COLO829 (cell line): ENCODE results near the gene PRSS38.

Source experiments
- DNase-seq: peaks from one replicate; pipeline ENCODE4 v3.0.0; 2012; ENCODE audit warnings: low spot score

Gene PRSS38

DNA sequence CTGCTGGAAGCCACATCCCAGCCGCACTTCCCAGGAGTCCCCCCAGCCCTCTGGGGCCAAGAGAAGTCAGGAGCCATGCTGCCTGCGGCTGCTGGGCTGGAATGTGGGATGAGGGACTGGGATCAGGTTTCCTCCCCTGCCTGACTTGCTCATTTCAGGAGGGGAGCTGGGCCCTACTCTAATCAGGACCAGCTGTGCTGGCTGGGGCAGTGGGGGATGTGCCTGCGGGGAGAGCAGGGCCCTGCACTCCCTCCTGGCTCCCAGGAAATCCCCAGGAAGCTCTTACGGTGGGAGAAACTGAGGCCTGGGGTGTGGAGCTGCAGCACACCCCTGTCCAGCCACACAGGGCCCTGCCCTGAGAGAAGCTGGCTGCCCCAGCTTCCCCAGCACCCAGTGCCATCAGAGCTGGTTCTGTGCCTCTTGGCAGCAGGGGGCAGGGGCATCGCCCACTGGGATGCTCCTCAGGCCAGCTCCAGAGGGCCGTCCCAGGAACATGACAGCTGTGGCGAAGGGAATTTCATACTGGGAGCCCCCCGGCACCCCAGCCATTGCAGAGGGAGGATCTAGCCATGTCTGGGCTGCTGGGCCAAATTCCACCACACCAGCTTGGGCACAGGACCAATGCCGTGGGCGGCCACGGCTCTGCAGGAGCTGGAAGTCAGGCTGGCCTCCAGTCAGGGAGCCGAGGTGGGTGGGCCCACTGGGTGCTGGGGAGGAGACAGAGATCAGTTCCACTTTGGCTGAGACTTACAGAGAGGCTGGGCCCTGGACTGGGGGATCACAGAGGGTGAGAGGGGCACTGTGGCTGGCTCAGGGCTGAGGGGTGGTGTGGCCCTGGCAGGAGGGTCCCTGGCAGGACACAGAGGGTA lies 21.3 kb upstream of the PRSS38 start:
- DNase-seq = peak; percentile 70

DNA sequence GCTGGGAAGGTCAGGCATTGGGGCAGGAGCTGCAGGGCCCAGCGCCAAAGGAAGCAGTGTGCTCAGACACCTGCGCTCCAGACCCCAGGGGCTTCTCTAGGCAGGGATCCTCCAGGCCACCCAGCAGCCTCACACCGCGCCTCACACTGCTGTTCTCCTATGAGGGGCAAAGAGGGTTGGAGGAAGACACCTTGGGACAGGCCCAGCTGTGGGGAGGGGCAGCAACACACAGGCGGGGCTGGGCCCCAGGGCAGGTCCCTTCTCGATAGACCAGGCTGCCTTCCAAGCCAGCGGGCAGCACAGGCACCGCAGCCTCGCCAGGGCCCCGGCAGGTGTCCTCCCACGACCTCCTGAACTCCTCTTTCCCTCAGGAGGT lies 20.7 kb upstream of the PRSS38 start:
- no peak for DNase-seq

DNA sequence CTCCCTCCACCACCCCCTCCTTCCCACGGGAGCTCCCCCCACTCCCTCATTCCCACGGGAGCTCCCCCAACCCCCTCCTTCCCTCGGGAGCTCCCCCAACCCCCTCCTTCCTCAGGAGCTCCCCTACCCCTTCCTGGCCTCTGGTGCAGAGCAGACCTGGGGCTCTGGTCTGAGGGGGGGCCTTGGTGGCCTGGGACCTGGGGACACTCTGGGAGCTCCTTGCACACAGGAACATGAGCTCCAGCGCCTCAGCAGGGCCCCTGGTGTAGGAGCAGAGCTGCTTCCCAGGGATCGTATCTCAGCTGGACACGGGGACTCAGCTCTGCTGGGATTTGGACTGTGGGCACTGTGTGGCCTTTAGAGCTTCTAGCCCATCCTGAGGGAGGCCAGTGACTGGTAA lies 19.7 kb upstream of the PRSS38 start:
- no peak for DNase-seq

DNA sequence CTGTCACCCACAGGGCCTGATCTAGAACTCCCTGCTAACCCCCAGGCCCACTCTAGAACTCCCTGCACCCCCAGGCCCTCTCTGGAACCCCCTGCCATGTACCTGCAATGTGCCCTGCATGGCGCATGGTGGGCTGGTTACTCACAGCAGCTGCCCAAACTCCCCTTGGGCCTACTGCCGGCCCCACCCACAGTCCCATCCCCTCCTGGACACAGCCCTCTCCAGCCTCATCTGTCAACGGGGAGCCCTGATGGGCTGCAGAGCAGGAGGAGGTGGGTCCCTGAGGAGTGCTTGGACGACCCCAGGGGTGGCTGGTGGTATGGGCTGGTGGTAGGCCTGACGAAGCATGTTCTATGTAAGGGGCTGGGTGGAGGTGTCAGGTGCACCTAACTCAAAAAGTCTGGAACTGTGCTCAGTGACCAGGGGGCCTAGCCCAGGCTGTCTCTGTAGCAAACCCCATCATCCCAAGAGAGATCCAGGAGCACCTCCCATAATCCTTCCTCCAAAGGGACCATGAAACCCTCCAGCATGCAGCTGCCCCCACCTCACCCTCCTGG lies 19.0 kb upstream of the PRSS38 start:
- no peak for DNase-seq

DNA sequence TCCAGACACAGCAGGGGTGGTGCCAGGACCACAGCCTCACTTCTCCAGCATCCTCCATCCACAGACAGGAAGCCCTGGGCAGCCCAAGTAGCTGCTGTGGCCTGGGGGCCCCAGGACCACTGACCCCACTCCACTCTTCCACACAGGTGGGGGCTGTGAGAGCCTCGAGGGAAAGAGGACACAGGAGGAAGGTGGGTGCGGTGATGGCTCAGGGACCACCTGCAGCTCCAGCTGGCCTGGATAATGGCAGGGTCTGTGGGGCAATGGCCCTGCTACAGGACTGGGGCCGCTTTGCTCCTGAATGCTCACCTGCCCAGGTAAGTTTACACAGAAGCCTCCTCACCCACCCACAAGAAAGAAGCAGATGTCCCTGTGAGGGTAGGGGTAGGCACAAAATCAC lies 18.3 kb upstream of the PRSS38 start:
- DNase-seq = no peak

DNA sequence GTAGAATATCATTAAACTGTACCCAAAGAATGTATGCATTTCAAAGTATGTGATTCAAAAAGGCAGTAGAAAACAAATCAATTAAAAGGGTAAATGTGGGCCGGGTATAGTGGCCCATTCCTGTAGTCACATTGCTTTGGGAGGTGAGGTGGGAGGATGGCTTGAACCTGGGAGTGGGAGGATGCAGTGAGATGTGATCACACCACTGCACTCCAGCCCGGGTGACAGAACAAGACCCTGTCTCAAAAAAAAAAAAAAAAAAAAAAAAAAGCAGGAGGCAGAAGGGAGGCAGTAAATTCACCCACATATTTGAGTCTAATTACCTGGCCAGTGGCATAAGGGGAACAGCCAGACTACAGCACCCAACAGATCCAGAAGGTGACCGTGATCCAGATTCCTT lies 17.9 kb upstream of the PRSS38 start:
- no peak for DNase-seq

DNA sequence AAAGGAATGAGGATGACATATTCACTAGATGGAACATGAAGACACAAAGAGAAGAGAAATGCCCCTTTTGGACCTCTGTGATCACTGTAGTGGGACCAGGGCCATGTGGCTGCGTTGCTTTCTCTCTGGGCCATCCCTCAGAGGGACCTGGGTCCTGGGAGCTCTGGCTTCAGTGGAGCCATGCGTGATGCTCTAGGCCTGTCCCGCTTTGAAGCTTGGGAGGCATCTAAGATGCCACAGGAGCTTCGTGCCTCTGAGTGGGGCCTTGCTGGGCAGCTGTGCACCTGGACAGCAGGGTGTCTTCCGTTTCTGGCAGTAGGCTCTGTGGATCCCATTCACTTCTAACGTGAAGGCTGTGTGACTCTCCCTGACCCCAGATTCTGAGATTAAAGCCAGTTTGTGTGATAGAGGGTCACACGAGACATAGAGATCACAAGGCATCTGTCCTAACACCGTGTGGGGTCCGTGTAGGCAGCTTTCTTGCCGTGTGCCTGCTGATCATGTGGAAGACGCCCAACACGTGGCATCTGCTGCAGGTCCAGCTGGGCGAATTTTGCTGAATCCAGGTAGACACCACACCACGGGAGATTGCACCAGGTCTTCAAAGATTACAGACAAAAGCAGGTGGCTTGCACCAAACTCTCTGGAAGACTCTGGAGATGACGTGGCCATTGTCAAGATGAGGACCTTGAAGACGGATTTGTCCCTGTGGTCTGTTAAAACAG lies 17.2 kb upstream of the PRSS38 start:
- DNase-seq = no peak

DNA sequence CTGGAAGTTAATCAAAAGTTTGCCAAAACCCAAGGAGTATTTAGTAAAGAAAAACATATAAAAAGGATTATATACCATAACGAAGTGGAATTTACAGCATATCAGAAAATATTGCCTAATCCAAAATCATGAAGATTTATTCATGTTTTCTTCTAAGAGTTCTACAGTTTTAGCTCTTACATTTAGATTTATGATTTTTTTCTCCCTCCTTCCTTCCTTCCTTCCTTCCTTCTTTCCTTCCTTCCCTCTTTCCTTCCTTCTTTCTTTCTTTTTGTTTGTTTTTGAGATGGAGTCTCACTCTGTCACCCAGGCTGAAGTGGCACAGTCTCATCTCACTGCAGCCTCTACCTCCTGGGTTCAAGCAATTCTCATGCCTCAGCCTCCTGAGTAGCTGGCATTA lies 15.7 kb upstream of the PRSS38 start:
- DNase-seq = no peak

DNA sequence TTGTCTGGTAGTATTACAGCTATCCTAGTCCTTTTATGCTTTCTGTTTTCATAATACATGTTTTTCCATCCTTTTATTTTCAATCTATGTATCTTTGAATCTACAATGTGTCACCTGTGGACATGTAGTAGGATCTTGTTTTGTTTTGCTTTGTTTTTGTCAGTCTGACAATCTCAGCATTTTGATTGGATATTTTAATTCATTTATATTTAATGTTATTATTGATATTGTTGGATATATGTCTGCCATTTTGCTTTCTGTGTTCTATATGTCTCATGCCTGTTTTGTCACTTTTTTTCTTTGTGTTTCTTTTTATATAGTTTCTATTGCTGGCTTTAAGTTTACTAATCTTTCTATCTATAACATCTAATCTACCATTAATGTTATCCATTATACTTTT lies 11.5 kb upstream of the PRSS38 start:
- DNase-seq = no peak

DNA sequence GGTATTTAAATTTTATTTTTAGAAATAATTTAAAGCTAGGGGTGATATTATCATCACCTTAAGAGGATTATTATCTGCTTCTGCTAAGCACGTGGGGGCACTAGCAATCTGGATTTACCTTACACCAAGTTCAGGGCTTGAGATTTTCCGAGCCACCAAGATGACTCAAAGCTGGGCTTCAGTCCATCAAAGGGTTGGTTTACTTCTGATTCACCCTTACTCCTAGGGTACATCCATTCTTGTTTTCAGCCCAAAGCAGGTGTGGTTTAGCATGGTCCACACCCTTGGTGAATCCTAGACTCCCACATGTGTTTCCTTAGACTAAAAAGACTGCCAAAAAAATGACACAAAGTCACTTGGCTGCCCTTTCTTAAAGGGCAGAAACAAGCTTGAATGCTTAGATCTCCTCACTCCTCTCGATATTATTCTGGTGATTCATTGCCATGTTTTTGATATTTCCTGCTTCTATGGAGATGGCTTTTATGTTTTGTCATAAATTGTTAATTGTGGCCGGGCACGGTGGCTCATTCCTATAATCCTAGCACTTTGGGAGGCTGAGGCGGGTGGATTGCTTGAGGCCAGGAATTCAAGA lies 9.8 kb upstream of the PRSS38 start:
- peak; percentile 45 for DNase-seq

DNA sequence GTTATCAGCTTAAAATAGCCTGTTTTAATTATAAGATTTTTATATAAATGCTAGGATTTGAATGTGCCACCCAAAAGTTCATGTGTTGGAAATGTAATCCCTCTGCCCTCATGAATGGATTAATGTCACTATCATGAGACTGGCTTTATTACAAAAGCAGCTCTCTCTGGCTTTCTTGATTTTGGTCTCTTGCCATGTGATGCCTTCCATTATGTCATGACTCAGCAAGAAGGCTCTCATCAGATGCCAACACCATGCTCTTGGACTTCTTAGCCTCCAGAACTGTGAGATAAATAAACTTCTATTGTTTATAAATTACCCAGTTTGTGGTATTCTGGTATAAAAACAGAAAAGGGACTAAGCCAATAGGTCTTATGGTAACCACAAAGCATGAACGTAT lies 6.9 kb upstream of the PRSS38 start:
- DNase-seq = peak; percentile 83

DNA sequence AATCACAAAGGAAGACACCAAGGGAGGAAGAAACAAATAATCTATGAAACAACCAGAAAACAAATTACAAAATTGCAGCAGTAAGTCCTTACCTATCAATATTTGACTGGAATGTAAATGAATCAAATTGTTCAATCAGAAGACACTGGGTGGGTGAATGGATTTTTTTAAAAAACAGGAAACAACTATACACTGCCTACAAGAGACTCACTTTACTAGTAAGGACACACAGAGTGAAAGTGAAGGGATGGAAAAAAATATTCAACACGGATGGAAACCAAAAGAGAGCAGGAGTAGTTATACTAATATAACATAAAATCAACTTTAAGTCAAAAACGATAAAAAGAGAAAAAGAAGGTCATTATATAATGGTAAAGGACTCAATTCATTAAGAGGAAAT lies 6.4 kb upstream of the PRSS38 start:
- no peak for DNase-seq

DNA sequence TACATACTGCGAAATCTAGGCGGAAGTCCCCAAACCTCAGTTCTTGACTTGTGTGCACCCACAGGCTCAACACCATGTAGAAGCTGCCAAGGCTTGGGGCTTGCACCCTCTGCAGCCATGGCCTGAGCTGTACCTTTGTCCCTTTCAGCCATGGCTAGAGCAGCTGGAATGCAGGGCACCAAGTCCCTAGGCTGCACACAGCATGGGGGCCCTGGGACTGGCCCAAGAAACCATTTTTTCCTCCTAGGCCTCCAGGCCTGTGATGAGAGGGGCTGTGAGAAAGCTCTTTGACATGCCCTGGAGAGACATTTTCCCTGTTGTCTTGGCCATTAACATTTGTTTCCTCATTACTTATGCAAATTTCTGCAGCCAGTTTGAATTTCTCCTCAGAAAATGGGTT lies 1.5 kb upstream of the PRSS38 start:
- DNase-seq = no peak

DNA sequence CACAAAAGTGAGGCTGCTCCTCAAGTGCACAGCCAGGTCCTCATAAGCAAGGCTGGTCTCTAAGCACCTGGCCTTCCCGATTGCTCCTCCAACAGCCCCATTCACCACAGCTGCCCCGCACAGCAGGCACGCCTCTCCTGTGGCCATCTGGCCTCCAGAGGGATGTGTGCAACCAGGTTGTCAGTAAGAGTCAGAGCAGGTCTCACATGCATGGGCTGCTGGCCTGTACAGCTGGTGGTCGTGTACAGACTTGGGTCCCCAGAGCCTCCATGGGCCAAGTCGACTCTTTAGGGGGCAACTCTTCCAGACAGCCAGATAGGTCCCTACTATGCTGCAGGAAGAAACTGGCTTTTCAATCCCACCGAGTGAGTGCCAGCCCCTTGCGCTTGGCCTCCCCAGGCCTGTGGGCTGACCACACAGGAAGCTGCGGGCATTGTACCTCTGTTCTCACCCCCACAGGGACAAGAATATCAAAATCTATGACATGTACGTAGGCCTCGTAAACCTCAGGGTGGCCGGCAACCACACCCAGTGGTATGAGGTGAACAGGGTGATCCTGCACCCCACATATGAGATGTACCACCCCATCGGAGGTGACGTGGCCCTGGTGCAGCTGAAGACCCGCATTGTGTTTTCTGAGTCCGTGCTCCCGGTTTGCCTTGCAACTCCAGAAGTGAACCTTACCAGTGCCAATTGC lies 1.4 kb downstream of the PRSS38 start:
- no peak for DNase-seq

DNA sequence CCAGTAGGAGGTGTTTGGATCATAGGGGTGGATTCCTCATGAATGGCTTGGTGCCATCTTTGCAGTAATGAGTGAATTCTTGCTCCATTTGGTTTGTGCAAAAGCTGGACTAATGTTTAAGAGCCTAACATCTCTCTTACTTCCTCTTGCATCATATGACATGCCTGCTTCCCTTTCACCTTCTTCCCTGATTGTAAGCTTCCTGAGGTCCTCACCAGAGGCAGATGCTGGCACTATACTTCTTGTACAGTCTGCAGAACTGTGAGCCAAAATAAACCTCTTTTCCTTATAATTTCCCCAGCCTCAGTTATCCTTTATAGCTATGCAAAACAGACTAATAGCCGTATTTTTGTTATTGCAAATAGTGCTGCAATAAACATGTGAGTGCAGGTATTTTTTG lies 8.1 kb downstream of the PRSS38 start:
- no peak for DNase-seq

DNA sequence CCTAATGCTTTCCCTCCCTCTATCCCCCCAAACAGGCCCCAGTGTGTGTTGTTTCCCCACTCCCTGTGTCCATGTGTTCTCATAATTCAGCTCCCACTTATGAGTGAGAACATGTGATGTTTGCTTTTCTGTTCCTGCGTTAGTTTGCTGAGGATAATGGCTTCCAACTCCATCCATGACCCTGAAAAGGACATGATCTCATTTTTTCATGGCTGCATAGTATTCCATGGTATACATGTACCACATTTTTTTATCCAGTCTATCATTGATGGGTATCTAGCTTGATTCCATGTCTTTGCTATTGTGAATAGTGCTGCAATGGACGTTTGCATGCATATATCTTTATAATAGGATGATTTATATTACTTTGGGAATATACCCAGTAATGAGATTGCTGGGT lies 8.7 kb downstream of the PRSS38 start:
- no peak for DNase-seq

DNA sequence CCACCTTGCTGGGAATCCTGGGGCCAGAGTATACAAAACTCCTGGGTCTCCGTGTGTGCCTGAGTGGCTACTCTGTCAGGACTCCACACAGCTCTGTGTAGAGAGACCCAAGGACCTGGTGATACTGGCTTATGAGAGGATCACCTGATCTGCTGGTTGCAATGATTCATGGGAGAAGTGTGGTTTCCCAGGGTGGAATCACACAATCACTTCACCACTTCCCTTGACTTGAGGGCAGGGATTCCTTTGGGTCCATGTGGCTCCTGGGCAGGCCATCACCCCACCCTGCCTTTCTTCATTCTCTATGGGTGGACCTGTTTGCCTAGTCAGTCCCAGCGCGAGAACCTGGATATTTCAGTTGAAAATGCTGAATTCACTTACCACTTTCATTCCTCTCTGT lies 13.3 kb downstream of the PRSS38 start:
- DNase-seq = no peak

DNA sequence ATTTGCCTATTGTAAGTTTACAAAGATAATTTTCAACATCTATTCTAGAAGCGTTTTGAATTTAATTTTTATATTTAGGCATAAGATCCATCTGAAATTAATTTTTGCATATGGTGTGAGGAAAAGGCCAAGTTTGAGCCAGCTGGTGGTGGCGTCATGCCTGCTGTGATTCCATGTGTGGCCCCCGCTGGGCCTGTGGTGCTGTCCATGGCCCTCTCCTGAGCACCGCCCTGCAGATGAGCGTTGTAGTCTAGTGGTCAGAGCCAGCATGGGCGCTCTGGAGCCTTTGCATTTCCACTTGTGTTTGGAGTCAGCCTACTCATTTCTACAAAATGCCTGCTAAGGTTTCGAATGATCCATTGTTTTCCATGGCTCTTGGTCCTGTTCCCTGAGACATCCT lies 22.7 kb downstream of the PRSS38 start:
- DNase-seq = no peak

DNA sequence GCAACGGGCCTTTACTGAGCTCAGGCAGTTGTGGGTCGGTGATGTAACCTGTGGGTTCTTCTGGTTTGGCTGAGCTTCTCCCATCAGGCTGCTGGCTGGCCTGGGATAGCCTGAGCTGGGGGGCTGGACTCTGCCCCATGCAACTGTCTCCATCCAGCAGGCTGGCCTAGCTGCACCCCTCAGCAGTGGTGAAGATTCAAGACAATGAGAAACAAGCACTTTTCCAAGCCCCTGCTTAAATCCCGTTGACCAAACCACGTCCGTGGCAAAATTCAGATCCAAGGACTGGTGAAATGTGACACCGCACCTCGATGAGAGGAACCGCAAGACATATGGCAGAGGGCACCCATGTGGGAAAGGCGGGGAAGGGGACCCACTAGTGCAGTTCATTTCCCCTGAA lies 25.6 kb downstream of the PRSS38 start:
- no peak for DNase-seq

DNA sequence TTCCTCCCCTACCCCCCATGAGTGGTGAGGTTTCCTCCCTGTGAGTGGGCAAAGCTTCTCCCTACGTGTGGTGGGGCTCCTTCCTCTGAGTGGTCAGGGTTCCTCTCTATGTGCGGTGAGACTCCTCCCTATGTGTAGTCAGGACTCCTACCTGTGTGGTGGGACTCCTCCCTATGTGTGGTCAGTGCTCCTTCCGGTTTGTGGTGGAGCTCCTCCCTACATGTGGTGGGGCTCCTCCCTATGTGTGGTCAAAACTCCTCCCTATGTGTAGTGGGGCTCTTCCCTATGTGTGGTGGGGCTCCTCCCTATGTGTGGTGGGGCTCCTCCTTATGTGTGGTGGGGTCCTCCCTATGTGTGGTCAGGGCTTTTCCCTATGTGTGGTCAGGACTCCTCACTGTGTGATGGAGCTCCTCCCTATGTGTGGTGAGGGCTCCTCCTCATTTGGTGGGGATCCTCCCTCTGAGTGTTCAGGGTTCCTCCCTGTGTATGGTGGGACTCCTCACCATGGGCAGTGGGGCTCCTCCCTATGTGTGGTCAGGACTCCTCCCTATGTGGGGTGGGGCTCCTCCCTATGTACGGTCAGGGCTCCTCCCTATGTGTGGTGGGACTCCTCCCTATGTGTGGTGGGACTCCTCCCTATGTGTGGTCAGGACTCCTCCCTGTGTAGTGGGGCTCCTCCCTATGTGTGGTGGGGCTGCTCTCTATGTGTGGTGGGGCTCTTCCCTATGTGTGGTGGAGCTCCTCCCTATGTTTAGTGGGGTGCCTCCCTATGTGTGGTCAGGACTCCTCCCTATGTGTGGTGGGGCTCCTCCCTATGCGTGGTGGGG lies 29.1 kb downstream of the PRSS38 start:
- no peak for DNase-seq

DNA sequence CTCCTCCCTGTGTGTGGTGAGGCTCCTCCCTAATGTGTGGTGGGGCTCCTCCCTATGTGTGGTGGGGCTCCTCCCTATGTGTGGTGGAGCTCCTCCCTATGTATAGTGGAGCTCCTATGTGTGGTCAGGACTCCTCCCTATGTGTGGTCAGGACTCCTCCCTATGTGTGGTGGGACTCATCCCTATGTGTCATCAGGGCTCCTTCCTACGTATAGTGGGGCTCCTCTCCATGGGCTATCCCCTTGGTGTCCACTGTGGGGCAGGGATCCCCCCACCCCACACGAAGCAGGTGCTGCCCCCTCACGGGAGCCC lies 29.6 kb downstream of the PRSS38 start:
- DNase-seq = no peak

DNA sequence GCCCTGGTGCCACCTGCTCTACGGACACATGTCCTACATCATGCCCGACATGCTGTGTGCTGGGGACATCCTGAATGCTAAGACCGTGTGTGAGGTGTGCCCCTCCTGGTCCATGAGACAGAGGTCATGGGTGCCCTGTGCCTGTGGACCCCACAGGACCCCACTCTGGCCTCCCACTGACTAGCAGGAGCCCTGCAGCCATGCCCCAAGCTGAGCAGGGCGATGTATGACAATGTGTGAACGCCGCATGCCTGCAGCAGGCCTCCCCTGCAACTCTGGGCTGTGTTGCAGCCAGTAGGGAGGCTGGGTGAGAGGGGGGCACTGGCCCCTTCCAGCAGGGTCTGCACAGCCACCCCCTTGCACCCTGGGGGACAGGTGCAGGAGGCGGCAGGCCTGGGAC lies 30.0 kb downstream of the PRSS38 start:
- DNase-seq = no peak
